Fibroblast of villous mesenchyme (primary cell): ENCODE results near the gene ZNF142. TPM values are rescaled to one million over a fixed set of nuclear protein-coding genes. Genes with fewer than 3 reads are reported as not detected.

ENCODE experiments used
- small RNA-seq: library from RNA; depleted of rRNA; stranded (forward); fragments of <200 nt; gene quantifications from one replicate; pipeline ENCODE3, GENCODE V24; 2012
- total RNA-seq: library from RNA; depleted of rRNA; stranded (reverse); fragments of >200 nt; gene quantifications from 2 replicates; pipeline ENCODE4 v1.2.3, GENCODE V29; 2012

Gene ZNF142
- total RNA-seq, 1 donor = 14.7 TPM

Small RNA genes within 50 kb of the gene (small RNA-seq; reads per million reads assigned to genes)
- gene RNU6-136P = not detected

Other genes starting within 250 kb of the ZNF142 start
- gene VIL1, start 240.5 kb downstream of the ZNF142 start, total RNA-seq = under 0.01 TPM in 1 of 2 replicates, not detected in the other
- gene USP37, start 91.3 kb downstream of the ZNF142 start, total RNA-seq = 18.0 and 21.2 TPM in 2 replicates
- 69.6 and 86.8 TPM in 2 replicates for gene CNOT9, start 90.8 kb downstream of the ZNF142 start, total RNA-seq
- gene PLCD4, start 51.7 kb downstream of the ZNF142 start, total RNA-seq = 0.97 and 2.2 TPM in 2 replicates
- gene BCS1L, start 60 bp upstream of the ZNF142 start, total RNA-seq = 28.9 and 29.3 TPM in 2 replicates
- gene RNF25, start 12.4 kb upstream of the ZNF142 start, total RNA-seq = 37.4 and 38.4 TPM in 2 replicates
- 23.7 and 23.8 TPM in 2 replicates for gene STK36, start 12.5 kb upstream of the ZNF142 start, total RNA-seq
- 12.6 and 19.9 TPM in 2 replicates for gene TTLL4, start 51.2 kb upstream of the ZNF142 start, total RNA-seq
- gene CYP27A1, start 122.5 kb upstream of the ZNF142 start, total RNA-seq = 4.7 and 16.1 TPM in 2 replicates
- not detected in 2 replicates for gene PRKAG3, start 172.2 kb upstream of the ZNF142 start, total RNA-seq
- not detected in 2 replicates for gene WNT6, start 200.2 kb upstream of the ZNF142 start, total RNA-seq
- gene WNT10A, start 221.2 kb upstream of the ZNF142 start, total RNA-seq = not detected in 2 replicates